Breast epithelium (tissue), 3 donors: Measurements from ENCODE around the gene SLC5A2.

Experiments
- POLR2A ChIP-seq: fragments of 450-650 bp; IDR thresholded peaks from one replicate; pipeline ENCODE4 v1.6.1; 2016; ENCODE audit warnings: antibody characterized with exemption, mild to moderate bottlenecking, moderate library complexity
- POLR2AphosphoS5 ChIP-seq, 3 donors: sonication (generic); formaldehyde crosslinking; IDR thresholded peaks; one replicate each; pipeline ENCODE4 v1.6.1; 2017; ENCODE audit warnings: antibody characterized with exemption in 3 of 3
- TF ChIP-seq, protein P1 (sequence below), 3 donors: fragments of 450-650 bp; IDR thresholded peaks; one replicate each; pipeline ENCODE4 v1.5.1; 2016 to 2017; ENCODE audit warnings: antibody characterized with exemption in 3 of 3, mild to moderate bottlenecking in 3 of 3, moderate library complexity in 3 of 3

DNA sequence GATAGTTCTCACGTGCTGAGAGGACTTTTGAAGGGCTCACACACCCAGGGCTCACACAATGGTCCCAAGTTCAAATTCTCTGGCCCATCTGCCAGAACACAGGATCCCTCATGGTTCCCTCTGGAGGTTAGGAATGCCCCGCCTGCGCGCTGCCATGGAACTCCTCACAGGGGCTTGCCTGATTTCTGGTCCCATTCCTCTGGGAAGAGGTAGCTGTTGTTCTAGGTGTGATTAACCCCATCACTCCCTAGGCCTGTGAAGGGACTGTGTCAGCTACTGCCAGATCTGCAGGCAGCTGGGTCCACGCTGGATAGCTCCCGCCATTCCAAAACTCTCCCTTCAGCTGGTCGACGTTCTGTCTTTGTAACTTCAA is 25.9 kb upstream of the SLC5A2 start:
- no peak for TF ChIP-seq POLR2A
- TF ChIP-seq POLR2AphosphoS5 (IDR thresholded peaks at IDR 0.05), result no peak
- TF ChIP-seq, protein P1, sequence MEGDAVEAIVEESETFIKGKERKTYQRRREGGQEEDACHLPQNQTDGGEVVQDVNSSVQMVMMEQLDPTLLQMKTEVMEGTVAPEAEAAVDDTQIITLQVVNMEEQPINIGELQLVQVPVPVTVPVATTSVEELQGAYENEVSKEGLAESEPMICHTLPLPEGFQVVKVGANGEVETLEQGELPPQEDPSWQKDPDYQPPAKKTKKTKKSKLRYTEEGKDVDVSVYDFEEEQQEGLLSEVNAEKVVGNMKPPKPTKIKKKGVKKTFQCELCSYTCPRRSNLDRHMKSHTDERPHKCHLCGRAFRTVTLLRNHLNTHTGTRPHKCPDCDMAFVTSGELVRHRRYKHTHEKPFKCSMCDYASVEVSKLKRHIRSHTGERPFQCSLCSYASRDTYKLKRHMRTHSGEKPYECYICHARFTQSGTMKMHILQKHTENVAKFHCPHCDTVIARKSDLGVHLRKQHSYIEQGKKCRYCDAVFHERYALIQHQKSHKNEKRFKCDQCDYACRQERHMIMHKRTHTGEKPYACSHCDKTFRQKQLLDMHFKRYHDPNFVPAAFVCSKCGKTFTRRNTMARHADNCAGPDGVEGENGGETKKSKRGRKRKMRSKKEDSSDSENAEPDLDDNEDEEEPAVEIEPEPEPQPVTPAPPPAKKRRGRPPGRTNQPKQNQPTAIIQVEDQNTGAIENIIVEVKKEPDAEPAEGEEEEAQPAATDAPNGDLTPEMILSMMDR (IDR thresholded peaks at IDR 0.05), result no peak
